Measurements from ENCODE around the gene CSPG4.

Gene CSPG4

DNA sequence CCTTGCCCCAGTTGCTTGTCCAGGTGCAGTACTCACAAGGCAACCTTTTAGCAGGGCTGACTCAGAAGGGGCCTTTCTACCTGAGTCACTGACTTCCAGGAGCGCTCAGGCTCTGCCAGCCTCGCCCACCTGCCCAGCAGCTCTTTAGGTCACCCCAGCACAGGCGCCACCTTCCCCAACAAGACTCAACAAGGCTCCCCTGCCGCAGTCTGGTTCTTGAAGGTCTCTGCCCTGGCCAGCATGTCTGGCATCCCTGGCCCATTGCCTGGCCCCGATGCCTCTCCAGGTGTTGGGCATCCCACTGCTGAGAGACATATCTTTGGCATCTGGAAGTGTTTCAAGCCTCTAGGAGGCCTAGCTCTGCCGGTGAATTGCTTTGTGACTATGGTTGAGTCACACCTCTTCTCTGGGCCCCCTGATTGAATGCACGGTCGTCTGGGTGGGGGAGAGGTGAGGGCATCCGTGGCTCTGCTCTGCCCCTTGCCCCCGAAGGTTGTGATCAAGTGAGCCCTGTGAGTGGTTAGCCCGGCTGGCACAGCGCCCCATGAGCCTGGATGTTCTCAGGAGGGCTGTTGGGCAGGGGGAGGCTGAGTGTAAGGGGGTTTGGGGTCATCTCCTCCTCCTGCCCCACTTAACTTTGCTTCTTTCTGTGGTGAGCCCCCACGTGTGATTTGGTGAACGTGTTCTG, 43.3 kb downstream of the CSPG4 start:
- DNase-seq: no peak

DNA sequence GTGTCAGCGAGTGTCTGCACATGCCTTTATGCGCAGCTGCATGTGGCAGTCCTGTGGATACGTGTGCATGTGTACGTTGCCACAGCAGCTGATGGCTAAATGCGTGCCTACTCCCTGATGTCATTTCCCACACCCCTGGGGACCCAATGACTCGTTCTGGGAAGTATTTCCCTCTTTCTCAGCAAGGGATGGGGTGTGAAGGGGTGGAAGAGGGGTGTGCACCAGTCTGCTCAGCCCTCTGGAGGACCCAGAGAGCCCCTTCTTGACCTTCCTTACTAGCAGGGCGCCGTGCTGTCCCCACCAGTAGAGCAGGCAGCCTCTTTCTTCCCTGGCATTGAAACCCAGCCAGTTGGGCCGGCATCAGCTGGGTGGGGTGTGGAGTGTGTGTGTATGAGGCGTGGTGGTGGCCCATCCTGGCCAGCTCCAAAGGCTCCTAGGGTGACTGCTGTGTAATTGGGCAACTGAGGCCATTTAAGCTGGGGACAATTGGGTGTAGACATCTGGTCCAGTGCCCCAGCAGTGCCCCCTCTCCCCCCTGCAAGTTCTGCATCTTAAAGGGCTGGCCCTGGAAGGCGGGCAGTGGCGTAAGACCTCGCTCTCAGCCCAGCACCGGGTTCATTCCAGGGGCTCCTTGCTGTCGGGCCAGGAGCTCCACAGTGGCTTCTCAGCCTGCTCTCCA, 45.7 kb downstream of the CSPG4 start:
- no peak for DNase-seq

DNA sequence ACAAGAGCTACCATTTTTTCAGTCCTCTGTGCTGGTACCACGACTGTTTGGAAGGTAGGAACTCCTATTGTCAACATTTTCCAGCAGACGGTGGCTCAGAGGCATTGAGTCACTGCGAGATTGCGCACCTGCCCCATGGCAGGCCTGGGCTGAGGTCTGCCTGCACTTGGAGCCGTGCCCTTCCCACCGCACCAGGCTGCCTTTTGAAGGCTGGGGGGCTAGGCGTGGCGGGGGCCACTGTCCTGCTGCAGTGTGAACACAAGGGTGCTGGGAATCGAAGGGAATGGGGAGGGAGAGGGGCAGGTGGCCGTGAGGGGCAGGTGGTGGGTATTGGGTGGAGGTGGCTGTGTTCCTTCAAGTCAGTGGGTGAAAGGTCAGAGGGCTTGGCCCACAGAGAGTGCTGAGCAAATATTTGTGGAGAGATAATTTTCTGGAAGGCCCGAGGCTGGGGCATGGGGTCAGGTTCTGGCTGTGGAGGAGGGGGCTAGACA, 48.7 kb downstream of the CSPG4 start:
- DNase-seq: no peak

DNA sequence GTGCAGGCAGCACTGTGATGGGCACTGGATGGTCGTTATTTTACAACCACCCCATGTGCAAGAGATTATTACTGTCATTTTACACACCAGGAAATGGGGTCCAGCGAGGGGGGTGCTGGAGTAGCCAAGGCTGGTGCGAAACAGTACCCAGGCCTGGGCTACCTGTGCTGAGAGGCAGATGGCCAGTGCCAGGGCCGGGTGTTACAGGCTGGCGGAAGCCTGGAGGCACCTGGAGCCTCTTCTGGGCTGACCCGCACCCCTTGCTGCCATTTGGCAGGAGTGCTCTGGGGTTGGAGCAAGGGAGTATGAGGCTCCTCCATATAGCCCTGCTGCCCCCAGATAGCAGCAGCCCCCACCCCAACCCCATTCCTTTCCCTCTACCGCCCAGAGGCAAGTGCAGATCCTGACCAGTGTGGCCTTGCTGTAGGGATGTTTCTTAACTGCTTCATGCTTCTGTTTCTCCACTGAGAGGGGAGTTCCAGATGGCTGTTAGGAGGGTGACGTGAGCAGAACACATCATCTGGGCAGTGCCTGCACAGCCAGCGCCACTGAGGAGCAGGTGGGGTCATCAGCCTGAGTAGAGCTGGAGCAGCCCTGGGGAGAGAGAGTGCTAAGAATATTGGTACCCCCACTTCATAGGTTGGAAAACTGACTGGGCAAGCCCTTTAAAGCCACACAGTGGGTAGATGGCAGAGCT, 49.7 kb downstream of the CSPG4 start:
- DNase-seq: no peak

DNA sequence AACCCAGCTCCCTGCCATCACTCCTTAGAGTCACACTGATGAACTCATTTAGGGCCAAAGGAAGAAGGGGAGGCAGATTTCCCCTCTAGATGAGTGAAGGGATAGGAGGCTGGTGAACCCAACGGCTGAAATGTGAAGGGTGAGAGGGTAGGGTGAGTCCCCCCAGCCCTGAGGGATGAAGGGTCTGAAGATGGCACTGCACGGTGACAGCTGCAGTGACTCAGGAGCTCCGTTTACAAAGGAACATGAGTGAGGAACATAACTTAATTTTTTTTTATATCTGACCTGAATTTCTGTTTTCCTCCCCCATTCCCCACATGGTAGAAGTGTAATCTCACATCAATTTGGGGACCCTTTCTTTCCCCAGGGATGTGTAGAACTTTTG, 50.9 kb downstream of the CSPG4 start:
- DNase-seq: no peak

DNA sequence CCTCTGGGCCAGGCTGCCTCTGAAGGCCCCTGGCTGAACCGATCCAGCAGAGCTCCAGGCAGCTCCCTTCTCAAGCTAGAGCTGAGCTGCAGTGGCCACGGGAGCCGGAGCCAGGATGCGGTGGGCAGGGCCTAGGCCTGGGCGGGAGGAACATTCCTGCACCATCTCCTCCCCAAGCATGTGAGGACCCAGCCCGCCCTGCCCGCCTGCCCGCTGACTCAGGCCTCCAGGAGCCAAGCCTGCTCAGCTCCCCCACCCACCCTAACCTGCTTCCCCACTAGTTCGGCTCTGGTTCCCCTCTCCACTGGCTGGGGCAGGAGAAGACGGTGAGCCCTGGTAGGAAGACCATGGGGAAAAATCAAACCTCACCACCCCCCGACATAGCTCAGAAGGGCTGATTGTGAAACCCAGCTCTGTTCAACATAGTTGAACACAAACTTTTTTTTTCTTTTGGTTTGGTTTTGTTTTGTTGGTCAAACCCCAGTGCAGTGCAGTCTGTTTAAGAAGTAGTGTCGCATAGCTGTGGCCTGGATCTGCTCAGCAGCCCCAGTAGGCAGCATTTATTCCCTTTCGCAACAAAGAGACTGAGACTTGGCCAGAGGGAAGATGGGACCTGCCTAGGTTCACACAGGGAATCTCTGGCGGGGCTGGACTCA, 51.4 kb downstream of the CSPG4 start:
- no peak for DNase-seq

DNA sequence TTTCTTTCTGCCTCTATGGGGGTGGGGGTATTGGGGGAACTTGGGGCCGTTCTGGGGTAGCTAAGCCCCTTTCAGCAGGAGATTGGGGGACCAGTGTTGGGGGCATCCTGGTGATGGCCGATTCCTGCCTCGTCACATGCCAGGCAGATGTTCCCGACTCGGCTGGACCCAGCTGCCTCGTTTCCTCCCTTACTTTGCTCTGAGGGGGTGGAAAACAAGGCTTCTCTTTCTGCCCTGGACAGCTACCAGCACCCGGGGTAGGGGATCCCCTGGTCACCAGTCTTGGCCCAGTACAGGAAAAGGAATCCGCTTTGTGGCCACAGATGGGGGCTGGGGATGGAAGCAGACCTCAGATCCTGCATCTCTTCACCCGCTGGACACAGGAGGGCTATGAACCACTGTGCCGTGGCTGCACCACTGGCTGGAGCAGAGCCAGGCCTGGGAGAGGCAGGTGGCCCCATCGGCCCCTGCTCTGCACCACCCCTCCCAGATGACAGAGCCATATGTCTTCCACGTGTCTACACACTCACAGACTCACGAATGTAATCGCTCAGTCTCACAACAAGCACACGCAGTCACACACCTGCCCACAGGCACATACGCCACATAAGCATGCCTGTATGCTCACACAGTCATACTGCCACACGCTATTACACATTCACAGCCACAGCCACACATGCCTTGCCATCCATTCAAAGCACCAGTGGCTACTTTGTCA, 52.6 kb downstream of the CSPG4 start:
- no peak for DNase-seq

DNA sequence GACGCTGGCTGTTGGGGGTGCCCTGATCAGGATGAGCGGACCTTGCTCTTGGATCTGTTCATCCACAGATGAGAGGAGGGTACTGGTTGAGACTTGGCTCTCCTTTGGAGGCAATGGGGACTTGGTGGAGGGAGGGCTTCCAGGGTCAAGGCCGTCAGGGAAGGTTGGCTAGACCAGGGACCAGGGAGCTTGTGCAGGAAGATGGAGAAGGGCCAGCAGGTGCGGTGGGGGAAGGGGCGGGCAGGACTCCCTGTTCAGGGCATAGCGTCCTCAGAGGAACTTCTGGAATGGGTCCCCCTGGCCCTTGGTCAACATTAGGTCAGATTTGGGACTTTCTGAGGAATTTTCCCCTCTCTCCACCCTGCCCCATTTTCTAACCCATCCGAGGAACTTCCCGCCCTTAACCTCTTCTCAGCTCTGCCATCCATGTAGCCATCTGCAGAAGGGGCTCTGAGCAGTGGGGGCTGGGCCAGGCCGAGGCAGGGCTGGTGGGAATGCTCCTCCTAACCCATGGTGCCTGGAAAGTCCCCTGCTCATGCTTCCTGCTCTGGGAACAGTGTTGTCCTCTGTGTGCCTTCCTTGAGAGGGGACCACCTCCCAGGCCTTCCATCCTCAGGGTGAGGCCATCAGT, 53.4 kb downstream of the CSPG4 start:
- DNase-seq: no peak

DNA sequence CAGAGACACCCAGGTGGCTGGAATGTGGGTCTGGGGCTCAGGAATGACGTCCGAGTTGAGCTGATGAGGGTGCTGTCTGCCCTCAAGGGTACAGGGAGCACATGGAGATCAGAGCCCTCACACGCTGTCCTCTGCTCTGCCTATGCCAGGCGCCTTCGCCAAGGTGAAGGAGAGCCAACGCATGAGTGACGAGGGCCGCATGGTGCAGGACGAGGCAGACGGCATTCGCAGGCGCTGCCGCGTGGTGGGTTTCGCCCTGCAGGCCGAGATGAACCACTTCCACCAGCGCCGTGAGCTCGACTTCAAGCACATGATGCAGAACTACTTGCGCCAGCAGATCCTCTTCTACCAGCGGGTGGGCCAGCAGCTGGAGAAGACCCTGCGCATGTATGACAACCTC, 55.8 kb downstream of the CSPG4 start:
- no peak for DNase-seq

DNA sequence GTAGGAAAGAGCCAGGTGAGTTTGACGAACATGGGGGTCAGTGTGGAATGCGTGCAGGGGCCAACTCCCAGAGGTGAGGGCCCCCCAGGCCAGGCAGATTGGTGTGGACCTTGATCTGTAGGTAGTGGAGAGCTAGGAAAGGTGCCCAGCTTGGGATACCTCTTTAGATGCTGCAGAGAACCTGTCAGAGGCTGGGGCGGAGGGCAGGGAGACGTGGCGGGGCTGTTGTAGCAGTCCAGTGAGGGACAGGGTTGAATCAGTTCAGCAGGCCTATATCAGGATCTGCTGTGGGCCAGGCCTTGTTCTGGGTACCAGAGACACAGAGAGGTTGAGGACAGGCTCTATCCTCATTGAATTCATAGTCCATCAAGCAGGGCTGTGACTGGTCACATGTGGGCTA, 56.3 kb downstream of the CSPG4 start:
- DNase-seq: no peak

DNA sequence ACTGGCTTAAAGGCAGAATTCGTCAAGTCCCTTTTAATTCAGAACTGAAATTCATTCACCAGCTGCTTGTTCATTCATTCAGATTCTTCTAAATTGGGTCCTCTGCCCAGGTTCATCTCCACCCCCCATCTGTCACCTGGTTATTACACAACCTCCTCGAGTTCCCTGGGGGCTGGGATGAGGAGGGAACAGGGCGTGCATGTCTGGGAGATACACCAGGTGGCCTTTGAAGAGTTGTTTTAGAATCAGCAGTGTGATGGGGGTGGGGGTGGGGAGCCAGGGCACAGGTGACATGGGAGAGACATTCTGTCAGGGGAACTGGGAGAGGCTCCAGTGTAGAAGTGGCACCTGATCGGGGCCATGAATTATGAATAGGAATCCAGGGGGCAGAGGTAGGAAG, 56.7 kb downstream of the CSPG4 start:
- DNase-seq: no peak

DNA sequence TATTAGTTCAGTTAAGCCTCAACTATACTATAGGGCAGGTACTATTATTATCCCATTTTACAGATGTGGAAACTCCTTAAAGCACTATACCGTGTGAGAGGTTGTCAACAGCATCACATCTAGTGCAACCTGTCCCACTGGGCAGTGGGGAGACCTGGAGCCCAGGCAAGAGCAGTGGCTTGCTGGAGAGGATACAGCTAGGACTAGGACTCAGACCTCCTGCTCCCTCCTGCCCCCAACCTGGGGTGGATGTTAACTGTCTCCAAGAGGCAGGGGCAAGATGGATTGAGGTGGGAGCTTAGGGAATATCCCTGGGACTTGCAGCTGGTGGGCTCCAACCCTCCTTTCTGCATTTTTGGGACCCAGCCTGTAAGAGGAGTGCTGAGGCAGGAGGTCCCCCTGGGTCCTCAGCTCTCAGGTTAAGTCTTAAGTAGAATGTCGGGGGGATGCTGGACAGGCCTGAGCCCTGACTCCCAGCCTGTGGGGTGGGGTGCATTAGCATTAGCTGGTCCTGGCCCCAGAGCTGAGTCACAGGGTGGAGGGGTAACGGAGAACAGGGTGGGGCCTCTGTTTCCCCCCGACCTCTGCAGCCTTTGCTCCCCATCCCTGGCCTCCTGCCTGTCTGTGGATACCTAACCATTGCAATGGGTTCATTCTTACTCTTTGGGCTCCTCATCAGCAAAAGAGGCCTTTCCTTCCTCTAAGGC, 58.3 kb downstream of the CSPG4 start:
- no peak for DNase-seq

DNA sequence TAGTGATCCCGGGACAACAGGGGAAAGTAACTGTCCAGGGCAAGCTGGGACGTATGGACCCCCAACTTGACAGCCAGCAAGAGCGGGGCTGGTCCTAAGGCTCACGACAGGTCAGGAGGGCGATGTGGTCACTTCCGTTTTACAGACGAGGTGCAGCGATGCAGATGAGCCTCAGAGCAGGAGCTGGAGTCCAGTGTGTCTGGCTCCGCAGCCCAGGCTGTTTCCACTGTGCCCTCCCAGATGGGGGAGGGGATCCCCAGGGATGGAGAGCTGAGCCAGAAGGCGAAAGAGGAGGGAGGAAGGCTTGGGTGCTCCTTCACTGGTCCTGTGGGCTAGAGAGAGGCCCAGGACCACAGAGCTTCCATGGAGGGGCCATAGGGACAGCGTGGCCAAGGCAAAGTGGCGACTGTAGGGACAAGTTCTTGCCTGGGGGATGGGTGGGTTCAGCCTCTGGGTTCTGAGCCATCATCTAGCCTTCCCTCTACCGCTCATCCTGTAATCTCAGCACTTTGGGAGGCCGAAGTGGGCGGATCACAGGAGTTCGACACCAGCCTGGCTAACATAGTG, 59.2 kb downstream of the CSPG4 start:
- no peak for DNase-seq

DNA sequence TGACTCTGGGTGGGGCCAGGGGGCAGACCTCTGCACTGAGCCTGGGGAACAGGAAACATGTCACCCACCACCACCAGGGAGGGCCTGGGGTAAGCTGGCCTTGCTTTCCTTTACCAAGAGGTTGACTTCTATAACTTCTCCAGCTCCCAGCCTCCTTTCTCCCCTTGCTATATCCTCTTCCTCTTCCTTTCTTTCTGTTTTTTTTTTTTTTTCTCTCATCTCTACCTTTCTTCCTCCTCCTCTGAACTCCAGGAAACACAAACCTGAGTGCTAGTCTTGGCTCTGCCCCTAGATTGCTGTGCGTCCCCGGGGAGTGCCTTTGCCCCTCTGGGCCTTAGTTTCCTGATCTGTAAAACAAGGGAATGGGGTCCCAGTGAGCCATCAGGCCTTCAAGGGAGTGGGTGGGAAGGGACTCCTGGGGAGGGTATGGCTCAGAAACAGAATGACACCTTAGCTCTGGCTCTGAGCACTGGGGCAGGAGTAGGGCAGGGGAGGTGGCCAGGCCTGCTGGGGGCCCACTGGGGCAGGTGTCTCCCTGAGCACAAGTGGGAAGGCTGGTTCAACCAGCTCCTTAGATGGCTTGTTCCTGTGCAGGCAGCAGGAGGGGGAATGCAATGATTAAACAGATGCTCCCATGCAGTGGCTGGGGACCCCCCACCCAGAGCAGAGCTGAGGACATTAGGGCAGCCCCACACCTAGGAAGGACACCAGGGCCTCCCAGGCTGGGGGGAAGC, 60.7 kb downstream of the CSPG4 start:
- no peak for DNase-seq

DNA sequence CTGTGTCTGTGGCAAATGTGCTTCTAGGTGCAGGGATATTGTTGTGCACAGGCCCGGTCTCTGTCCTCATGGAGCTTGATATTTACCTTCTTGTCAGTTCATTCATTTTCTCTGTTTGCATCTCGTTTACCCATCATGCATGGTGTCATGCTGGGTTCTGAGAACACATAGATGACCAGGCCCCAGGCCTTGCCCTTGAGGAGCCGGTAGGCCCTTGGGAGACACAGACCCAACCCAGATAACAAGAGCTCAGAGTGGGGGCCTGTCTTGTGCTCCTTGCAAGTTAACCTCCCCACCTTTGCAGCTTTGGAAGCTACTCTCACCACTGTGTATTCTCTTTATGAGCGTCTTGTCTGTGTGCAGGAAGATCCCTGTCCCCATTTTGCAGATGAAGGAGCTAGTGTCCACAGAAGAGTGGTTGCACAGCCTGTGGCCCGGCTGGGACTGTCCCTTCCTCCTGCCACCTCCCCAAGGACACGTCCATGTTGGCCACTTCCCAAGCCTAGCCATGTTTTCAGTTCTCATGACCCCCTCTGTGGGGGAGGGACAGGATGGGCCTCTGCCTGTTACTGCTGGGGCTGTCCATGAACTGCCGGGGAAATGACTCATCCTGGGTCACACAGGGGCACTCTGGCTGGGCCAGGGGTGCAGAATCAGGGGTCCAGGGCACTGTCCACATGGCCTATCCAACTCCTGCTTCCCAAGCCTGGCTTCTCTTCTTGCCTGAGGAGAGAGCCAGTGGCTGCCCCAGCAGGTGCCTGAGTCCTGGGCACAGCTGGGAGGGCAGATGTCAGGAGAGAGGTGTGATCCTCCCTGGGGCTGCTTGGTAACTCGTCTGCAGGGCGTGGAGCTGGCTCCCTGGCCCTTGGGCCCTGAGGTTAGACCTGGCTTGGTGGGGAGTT, 61.5 kb downstream of the CSPG4 start:
- no peak for DNase-seq

DNA sequence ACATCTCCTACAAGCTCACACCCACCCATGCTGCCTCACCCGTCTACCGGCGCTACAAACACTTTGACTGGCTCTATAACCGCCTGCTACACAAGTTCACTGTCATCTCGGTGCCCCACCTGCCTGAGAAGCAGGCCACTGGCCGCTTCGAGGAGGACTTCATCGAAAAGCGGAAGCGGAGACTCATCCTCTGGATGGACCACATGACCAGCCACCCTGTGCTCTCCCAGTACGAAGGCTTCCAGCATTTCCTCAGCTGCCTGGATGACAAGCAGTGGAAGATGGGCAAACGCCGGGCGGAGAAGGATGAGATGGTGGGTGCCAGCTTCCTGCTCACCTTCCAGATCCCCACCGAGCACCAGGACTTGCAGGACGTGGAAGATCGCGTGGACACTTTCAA, 62.8 kb downstream of the CSPG4 start:
- DNase-seq: no peak

DNA sequence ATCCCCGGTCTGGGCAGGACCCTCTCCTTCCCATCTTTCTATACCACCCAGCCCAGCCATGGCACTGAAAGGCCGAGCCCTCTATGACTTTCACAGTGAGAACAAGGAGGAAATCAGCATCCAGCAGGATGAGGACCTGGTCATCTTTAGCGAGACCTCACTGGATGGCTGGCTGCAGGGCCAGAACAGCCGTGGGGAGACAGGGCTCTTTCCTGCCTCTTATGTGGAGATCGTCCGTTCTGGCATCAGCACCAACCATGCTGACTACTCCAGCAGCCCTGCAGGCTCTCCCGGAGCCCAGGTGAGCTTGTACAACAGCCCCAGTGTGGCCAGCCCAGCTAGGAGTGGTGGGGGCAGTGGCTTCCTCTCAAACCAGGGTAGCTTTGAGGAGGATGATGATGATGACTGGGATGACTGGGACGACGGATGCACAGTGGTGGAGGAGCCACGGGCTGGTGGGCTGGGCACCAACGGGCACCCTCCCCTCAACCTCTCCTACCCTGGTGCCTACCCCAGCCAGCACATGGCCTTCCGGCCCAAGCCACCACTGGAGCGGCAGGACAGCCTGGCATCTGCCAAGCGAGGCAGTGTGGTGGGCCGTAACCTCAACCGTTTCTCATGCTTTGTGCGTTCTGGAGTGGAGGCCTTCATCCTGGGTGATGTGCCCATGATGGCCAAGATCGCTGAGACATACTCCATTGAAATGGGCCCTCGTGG, 63.4 kb downstream of the CSPG4 start:
- no peak for DNase-seq

DNA sequence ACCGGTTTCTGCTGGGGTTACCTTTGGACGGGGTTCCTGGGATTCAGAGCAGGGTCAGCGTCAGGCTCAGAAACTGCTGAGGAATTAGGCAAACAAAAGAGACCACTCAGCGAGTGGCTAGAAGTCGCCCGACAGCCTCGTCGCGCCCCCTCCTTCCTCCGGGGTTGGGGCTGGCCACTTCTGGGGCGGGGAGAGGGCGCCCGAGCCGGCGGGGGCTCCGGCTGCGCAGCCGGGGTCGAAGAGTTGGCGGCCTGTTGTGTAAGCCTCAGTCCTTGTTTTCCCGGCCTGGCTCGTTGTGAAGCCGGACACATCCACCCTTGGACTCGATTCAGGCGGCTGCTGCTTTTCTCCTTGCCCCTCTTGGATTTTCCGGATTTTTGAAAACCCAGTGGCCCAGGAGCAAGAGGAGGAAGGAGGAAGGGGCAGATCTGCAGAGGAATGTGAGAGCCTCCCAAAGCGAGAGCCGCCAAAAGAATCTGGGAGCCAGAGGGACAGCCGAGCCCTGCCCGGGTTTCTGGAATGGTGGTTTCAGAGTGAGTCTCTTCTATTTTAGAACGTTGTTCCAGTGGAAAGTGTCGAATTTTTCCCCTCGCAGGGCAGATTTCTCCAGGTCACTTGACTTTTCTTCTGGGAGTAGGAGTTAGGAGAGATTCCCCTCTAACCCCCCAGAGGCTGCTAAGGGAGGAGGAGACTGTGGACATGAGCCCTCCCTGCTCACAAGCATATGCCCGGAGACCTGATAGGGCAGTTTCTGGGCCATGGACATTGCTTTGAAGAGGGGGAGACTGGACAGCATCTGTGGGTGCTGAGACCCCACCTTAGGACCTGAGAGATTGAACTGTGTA, 64.3 kb downstream of the CSPG4 start:
- DNase-seq: no peak

Measured in T-helper 9 cell (primary cell).